Neural progenitor cell (in vitro differentiated cells): ENCODE data around the gene RUFY4.

Experiments used
- EZH2phosphoT487 ChIP-seq: fragments of 200-600 bp; sonication (generic); IDR thresholded peaks from 2 replicates; pipeline ENCODE4 v1.6.1; 2017; ENCODE audit warnings: antibody characterized with exemption
- TF ChIP-seq, protein P1 (sequence below): fragments of 200-600 bp; sonication (generic); IDR thresholded peaks from 2 replicates; pipeline ENCODE4 v1.5.1; 2017; ENCODE audit warnings: antibody characterized with exemption, mild to moderate bottlenecking

DNA sequence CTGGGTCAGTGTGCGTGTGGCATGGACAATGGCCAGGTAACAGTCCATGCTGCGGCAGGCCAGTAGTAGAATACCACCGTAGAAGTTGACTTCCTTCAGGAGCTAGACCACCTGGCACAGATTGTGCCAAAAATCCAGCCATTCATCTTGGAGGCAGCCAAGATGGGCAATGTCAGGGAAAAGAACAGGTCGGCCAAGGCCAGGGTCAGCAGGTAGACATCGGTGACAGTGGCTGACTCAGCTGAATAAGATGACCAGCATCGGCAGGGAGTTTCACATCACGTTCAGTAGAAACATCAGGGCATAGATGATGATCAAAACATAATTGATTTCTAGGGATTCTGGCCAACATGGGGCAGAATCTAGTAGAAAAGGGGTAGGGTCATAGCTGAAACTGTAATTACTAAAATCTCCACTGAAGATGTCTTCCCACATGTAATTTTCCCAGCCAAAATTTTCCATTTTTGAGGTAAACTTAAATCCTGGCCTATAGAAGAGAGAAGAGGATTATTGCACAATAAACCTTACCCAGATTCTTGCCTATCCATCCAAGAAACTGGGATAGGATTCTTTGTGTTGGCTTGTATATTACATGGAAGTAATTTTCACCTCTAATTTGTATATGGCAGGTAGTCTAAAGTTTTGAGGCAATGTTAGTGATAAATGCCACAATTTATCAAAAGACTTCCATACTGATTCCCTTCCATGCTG, 7.9 kb upstream of the RUFY4 start:
- TF ChIP-seq, protein P1, sequence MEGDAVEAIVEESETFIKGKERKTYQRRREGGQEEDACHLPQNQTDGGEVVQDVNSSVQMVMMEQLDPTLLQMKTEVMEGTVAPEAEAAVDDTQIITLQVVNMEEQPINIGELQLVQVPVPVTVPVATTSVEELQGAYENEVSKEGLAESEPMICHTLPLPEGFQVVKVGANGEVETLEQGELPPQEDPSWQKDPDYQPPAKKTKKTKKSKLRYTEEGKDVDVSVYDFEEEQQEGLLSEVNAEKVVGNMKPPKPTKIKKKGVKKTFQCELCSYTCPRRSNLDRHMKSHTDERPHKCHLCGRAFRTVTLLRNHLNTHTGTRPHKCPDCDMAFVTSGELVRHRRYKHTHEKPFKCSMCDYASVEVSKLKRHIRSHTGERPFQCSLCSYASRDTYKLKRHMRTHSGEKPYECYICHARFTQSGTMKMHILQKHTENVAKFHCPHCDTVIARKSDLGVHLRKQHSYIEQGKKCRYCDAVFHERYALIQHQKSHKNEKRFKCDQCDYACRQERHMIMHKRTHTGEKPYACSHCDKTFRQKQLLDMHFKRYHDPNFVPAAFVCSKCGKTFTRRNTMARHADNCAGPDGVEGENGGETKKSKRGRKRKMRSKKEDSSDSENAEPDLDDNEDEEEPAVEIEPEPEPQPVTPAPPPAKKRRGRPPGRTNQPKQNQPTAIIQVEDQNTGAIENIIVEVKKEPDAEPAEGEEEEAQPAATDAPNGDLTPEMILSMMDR, result no peak
- TF ChIP-seq EZH2phosphoT487, result no peak
